Measurements from ENCODE around the gene BCAS1. TPM values are rescaled to one million over a fixed set of nuclear protein-coding genes. Genes with fewer than 3 reads are reported as not detected.
A peak's percentile ranks its signal among the peaks of the same experiment; 100 is the strongest.

BCAS1 gene
- total RNA-seq, 1 donor from 2014 or later = not detected

DNA sequence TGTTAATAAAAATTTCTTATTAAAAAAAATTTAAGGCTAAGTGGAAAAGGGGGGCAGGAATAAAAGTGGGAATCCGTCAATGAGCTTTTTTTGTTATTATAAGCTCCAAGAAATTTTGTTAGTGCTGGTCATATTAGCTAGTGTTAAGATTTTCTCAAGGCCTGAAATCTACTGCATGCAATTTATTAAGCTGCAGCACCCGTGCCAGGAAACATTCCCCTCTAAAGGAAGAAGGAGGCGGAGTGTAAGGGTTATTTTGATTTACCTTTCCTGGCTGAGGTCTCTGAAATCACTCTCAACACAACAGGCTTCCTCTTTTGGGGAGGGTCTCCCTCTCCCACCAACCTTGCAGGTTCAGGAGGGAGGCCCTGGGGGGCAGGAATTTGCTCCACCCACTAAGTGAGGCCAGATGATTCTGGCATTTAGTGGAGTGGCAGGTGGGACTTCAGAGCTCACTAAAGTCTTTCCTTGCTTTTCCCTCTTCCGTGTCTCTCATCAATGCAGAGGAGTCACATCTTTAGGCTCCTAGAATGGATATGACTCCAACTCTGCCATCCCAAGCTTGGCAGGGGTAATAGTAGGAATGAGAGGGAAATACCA lies 168.8 kb downstream of the BCAS1 start:
- no peak for DNase-seq (ENCODE audit: low spot score)
- no peaks in the 10 kb centered on the region for H3K9me3 Mint-ChIP-seq (ENCODE audit: low read depth)
- H3K36me3 Mint-ChIP-seq (ENCODE audit: low read depth) = no peaks in the 10 kb centered on the region
- TF ChIP-seq, protein P1, sequence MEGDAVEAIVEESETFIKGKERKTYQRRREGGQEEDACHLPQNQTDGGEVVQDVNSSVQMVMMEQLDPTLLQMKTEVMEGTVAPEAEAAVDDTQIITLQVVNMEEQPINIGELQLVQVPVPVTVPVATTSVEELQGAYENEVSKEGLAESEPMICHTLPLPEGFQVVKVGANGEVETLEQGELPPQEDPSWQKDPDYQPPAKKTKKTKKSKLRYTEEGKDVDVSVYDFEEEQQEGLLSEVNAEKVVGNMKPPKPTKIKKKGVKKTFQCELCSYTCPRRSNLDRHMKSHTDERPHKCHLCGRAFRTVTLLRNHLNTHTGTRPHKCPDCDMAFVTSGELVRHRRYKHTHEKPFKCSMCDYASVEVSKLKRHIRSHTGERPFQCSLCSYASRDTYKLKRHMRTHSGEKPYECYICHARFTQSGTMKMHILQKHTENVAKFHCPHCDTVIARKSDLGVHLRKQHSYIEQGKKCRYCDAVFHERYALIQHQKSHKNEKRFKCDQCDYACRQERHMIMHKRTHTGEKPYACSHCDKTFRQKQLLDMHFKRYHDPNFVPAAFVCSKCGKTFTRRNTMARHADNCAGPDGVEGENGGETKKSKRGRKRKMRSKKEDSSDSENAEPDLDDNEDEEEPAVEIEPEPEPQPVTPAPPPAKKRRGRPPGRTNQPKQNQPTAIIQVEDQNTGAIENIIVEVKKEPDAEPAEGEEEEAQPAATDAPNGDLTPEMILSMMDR (IDR thresholded peaks at IDR 0.05) = no peak
- peak overlapping the region; percentile 90 for H3K27ac Mint-ChIP-seq (ENCODE audit: unreplicated experiment)
- H3K27me3 Mint-ChIP-seq (ENCODE audit: low read depth) = no peaks in the 10 kb centered on the region
- H3K4me1 Mint-ChIP-seq (ENCODE audit: low read depth) = peaks cover 29% of the 10 kb centered on the region
- no peak overlapping the region for H3K4me3 Mint-ChIP-seq (ENCODE audit: unreplicated experiment)

DNA sequence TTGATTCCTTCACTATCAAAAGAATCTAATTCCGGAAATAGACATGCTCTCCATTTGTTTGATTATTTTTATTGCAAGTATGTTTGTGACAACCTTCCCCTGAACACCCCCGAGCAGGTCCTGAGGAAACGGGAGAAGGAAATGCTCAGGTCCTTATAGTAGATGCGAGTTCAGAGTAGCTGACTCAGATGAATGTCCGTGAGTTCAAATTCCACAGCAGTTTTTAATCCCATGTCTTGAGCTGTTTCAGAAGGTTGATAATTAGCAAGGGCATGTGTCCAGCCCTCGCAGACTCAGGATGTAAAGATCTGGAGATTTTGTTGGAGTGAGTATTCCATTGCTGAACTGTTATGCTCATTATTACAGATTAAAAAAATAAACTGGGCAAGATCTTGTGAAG lies 169.3 kb downstream of the BCAS1 start:
- no peak for DNase-seq (ENCODE audit: low spot score)
- H3K27ac Mint-ChIP-seq (ENCODE audit: unreplicated experiment) = peak overlapping the region; percentile 90
- H3K4me3 Mint-ChIP-seq (ENCODE audit: unreplicated experiment) = peak overlapping the region; percentile 27
- no peaks in the 10 kb centered on the region for H3K36me3 Mint-ChIP-seq (ENCODE audit: low read depth)
- TF ChIP-seq, protein P1 (IDR thresholded peaks at IDR 0.05) = no peak
- peaks cover 28% of the 10 kb centered on the region for H3K4me1 Mint-ChIP-seq (ENCODE audit: low read depth)
- no peaks in the 10 kb centered on the region for H3K27me3 Mint-ChIP-seq (ENCODE audit: low read depth)
- no peaks in the 10 kb centered on the region for H3K9me3 Mint-ChIP-seq (ENCODE audit: low read depth)

DNA sequence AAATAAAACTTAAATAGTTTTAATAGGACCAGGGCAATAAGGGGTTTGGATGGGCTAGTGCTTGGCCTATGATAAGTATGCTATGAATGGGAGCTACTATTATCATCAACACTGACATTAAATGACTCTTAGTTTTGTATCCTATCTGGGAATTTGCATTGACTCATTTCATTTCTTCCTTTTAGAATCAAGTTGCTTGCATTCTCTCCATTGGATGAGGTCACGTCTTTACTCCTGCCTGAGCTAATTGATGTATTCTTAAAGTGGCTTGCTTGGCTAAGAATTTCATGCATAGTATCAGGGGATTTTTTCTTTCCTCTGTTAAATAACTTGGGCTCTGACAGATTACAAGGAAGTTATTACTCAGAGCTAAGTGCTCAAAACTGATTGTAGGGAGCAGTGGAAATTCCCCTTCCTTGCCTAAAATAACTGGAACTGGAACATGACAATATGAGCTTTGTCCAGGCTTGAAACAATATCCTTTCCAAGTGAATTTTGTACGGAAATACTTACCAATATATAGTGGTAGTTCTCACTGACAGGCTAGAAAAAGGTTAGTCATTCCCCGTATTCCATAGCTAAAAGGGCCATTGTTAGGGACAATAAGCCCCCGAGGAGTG lies 169.9 kb downstream of the BCAS1 start:
- Mint-ChIP-seq H3K27ac (ENCODE audit: unreplicated experiment) (peak overlapping the region; percentile 90), H3K4me3 (ENCODE audit: unreplicated experiment) (no peak overlapping the region), H3K9me3 (ENCODE audit: low read depth) (no peaks in the 10 kb centered on the region), H3K36me3 (ENCODE audit: low read depth) (no peaks in the 10 kb centered on the region), H3K27me3 (ENCODE audit: low read depth) (no peaks in the 10 kb centered on the region), H3K4me1 (ENCODE audit: low read depth) (peaks cover 27% of the 10 kb centered on the region)
- TF ChIP-seq, protein P1 (IDR thresholded peaks at IDR 0.05) = no peak
- DNase-seq (ENCODE audit: low spot score) = no peak

DNA sequence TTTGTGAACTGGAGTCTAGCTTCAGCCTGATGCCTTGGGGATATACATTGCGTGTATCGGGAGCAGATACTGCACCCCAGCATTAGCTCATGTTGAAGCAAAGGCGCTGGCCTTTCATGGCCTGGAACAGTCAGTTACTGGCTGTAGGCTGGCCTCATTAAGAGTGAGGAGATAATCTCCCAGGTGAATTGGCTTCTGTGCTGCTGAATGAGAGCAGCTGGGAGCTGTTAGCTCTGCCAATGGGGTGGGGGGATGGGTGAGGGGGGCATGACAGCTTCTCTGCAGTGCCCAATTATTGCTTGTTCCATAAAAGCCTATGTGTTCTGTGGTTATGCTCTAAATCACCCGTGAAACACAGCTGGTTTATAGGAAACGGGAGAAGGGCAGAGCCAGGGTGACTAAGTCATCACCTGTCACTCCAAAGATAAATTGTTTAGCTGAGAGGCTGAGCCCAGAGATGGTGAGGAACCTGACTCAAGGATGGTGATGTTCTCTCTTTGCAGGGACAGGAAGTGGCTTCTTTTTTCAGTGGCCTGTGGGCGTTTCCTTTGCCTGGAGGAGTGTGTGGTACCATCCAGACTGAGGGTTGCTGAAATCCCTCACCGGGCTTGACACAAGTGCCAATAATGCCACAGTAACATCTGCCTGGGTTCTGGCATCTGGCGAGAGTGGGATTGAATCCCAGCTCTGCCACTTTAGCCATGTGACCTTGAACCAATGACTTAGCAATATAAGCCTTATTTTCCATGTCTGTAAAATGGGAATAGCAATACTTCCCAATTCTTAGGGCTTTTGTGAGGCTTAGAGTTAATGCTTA lies 170.8 kb downstream of the BCAS1 start:
- Mint-ChIP-seq H3K27ac (ENCODE audit: unreplicated experiment) (no peak overlapping the region), H3K27me3 (ENCODE audit: low read depth) (no peaks in the 10 kb centered on the region), H3K4me1 (ENCODE audit: low read depth) (peaks cover 27% of the 10 kb centered on the region), H3K4me3 (ENCODE audit: unreplicated experiment) (no peak overlapping the region), H3K36me3 (ENCODE audit: low read depth) (no peaks in the 10 kb centered on the region), H3K9me3 (ENCODE audit: low read depth) (no peaks in the 10 kb centered on the region)
- DNase-seq (ENCODE audit: low spot score) = no peak
- TF ChIP-seq, protein P1 (IDR thresholded peaks at IDR 0.05) = no peak

DNA sequence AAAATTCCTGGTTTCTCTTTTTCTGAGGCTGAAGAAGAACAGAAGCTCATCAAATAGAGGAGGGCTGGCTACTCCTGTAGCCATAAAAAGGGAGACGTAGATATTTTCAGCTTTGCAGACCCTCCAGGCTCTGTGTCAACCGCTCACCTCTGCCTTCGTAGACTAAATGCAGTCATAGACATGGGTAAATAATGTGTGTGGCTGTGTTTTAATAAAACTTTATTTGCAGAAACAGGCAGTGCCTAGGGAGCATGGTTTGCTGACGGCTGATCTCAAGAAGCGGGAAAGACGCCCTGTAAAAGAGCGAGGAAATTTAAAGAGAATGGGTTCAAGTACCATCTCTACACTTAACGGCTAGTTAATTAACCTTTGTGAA lies 171.8 kb downstream of the BCAS1 start:
- TF ChIP-seq, protein P1 (IDR thresholded peaks at IDR 0.05) = no peak
- Mint-ChIP-seq H3K27ac (ENCODE audit: unreplicated experiment) (no peak overlapping the region), H3K4me3 (ENCODE audit: unreplicated experiment) (no peak overlapping the region), H3K36me3 (ENCODE audit: low read depth) (no peaks in the 10 kb centered on the region), H3K4me1 (ENCODE audit: low read depth) (peaks cover 27% of the 10 kb centered on the region), H3K27me3 (ENCODE audit: low read depth) (no peaks in the 10 kb centered on the region), H3K9me3 (ENCODE audit: low read depth) (no peaks in the 10 kb centered on the region)
- no peak for DNase-seq (ENCODE audit: low spot score)
